Loucy (cell line): ENCODE measurements around the gene TUBGCP3.

Experiments used
- EZH2phosphoT487 ChIP-seq: fragments of 200-600 bp; IDR thresholded peaks from 2 replicates; pipeline ENCODE4 v1.6.1; 2018; ENCODE audit warnings: antibody characterized with exemption, mild to moderate bottlenecking, moderate library complexity, borderline replicate concordance
- TF ChIP-seq, protein P1 (sequence below): fragments of 200-600 bp; sonication (generic); conservative IDR thresholded peaks from 2 replicates; pipeline ENCODE4 v1.5.1; 2014; ENCODE audit warnings: mild to moderate bottlenecking, antibody characterized with exemption, low read length

DNA sequence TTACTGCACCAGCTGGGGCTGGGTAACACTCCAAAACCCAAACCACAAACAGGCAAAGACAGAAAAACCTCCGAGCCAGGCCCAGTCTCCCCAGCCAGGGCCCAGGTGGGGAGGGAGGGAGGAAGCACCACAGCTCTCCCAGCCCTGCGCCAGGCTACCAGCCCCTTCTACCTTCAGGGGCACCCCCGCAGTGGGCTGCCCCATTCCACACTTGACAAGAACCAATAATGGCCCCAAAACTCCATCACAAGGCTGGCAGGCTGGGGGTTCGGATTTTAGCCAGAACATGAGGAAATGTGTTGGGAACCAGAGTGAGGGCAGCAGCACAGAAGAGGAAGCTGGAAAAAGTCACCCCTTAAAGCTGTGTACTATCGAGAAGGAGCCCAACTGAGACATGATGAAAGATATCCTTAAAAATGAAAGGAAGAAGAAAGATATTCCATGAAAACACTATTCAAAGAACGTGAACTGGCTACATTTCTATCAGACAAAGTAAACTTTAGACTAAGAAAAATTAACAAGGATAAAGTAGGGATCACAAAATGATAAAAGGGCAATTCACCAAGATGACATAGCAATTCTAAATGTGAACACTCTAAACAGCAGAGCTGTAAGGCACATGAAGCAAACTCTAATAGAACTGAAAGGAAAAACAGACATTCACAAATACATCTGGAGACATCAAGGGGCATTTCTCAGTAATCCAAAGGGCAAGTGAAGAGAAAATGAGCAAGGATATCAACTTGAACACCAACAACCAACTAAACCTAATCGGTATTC lies 12.9 kb downstream of the TUBGCP3 start:
- TF ChIP-seq, protein P1, sequence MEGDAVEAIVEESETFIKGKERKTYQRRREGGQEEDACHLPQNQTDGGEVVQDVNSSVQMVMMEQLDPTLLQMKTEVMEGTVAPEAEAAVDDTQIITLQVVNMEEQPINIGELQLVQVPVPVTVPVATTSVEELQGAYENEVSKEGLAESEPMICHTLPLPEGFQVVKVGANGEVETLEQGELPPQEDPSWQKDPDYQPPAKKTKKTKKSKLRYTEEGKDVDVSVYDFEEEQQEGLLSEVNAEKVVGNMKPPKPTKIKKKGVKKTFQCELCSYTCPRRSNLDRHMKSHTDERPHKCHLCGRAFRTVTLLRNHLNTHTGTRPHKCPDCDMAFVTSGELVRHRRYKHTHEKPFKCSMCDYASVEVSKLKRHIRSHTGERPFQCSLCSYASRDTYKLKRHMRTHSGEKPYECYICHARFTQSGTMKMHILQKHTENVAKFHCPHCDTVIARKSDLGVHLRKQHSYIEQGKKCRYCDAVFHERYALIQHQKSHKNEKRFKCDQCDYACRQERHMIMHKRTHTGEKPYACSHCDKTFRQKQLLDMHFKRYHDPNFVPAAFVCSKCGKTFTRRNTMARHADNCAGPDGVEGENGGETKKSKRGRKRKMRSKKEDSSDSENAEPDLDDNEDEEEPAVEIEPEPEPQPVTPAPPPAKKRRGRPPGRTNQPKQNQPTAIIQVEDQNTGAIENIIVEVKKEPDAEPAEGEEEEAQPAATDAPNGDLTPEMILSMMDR: no peak
- no peak for TF ChIP-seq EZH2phosphoT487
